NCI-H2171 (cell line): ENCODE measurements around the gene ARSH.
"Not testable (repeated sequence)": the region's sequence is repeated elsewhere in the genome, so short reads cannot be mapped to it uniquely, and the experiment has no call there.

Source experiments
- DNase-seq: peaks from one replicate; lab custom pipeline; 2025; lab: John Stamatoyannopoulos, UW

ARSH gene

DNA sequence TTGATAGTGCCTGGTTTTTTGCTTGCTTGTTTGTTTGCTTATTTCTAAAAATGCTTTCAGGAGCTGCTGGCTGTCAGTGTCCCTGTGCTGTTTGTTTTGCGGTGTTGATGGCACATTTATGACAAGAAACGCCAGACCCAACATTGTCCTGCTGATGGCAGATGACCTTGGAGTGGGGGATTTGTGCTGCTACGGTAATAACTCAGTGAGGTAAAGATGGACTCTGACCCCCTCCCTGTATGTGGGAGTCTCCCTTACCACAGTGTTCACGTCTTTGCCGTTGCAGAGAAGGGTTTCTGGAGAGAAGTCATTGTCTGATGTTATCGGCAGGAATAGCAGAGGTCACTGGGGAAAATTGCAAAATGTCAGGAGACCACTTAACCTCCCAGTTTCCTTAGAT, at the start of gene ARSH:
Gene ARSH (plus strand): TSS at position 52 of the 400 bp plus-strand sequence. CDS start 67 bp downstream, at position 119.
- DNase-seq = no peak

- no peak for DNase-seq
These were observed 48.1 kb upstream of the ARSH start for GRCh38 chrX:2958199-2958598.

DNA sequence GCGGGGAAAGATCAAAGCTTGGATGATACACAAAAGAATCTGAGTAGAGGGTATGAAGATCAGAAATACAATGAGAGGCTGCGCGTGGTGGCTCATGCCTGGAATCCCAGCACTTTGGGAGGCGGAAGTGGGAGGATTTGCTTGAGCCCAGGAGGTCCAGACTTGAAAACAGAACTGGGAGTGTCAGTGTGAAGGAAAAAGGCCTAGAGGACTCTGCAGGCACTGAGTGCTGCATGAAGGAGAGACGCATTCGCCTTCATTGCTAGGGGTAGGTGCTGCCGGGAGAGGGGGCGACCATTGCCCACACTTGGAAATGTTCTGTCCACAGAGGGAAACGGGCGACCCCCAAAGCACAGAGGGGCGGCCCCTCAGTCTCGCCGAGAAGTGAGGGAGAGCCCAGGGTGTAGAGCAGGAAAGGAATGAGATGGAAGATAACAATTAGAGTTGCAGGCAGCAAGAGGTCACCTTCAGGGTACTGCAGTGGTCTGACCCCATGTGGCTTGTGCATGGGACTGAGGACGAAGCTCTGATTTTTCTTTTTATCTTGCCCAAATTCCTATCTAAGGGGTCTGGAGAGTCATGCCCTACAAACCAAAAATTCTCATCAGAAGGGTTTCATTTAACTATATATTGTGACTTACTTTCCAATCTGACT, 45.4 kb upstream of the ARSH start:
- DNase-seq = no peak

DNA sequence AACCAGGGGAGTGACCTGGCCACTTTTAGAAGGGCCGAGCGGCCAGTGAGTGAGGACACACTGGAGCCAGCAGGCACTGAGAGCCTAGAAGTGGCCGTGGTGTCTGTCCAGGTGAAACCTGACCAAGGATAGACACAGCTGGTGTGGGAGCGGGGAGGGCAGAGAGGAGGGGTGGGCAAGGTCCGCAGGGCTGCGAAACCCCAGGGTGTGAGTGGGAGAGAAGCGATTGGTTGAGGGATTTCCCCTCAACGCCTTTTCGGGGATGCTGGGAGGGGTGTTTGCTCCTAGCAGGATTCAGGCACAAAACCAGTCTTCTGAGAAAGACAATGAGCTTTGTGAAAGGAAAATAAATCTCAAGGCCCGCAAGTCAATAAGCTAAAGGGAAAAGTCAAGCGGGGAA, 44.0 kb upstream of the ARSH start:
- no peak for DNase-seq

DNA sequence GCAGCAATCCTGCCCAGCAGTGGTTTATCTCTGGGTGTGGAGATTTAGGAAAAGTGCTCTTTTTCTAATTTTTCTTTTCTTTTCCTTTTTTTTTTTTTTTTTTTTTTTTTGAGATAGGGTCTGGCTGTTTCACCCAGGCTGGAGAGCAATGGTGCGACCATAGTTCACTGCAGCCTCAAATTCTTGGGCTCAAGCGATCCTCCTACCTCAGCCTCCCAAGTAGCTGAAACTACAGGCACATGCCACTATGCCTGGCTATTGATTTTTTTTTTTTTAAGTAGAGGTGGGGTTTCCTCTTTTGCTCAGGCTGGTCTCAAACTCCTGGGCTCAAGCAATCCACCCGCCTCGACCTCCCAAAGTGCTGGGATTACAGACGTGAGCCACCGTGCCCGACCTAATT, 42.9 kb upstream of the ARSH start:
- not testable (repeated sequence) for DNase-seq

GRCh38 chrX:2963992-2964794, 42.2 kb upstream of the ARSH start:
- DNase-seq = not testable (repeated sequence)

- no peak for DNase-seq
These were observed 40.4 kb upstream of the ARSH start for GRCh38 chrX:2965965-2966364.

GRCh38 chrX:2967012-2967411, 39.3 kb upstream of the ARSH start:
- no peak for DNase-seq

GRCh38 chrX:2967584-2967983, 38.8 kb upstream of the ARSH start:
- no peak for DNase-seq

GRCh38 chrX:2967998-2968909, 38.1 kb upstream of the ARSH start:
- no peak for DNase-seq

GRCh38 chrX:2969021-2969420, 37.3 kb upstream of the ARSH start:
- no peak for DNase-seq

GRCh38 chrX:2972391-2972790, 34.0 kb upstream of the ARSH start:
- no peak for DNase-seq

DNA sequence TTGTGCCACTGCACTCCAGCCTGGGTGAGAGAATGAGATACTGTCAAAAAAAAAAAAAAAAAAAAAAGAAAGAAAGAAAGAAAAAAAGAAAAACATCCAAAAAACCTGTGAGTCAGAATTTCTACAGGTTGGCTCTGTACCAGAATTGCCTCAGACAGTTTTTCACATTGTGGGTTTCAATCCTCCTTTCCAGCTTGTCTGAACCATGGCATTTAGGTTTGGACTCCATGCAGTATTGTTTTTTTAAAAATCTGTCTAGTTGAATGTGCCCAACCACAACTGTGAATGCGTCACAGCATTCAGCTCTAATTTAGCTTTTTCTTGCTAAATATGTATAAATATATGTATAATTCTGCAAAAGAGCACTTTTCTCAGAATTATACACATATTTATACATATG, 31.4 kb upstream of the ARSH start:
- DNase-seq = no peak

DNA sequence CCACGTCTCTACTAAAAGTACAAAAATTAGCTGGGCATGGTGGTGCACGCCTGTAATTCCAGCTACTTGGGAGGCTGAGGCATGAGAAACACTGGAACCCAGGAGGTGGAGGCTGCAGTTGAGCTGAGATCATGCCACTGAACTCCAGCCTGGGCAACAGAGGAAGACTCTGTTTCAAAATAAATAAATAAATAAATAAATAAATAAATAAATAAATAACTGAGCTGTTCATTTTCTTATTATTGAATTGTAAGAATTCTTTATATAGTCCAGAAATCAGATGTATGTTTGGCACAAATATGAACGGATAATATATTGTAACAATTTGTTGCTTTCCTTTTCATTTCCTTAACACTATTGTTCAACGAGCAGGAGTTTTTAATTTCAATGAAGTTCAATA, 27.7 kb upstream of the ARSH start:
- not testable (repeated sequence) for DNase-seq

DNA sequence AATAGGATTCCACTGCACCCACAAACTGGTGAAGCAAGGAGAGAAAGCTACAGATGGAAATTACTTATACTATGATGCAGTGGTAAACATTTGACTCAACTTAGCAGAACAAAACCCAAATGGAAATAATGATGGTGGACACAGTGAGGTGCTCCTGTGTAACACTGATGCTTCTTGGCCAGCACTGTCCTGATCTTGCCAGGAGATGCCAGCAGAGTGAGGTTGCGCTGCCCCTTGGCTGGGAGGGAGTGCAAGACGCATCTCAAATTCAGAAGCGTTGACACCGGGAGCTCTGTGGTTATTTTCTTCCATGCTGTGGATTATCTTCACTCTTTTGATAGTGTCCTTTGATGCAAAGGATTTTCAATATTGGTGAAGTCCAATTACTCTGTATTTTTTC, 22.0 kb upstream of the ARSH start:
- DNase-seq = no peak

DNA sequence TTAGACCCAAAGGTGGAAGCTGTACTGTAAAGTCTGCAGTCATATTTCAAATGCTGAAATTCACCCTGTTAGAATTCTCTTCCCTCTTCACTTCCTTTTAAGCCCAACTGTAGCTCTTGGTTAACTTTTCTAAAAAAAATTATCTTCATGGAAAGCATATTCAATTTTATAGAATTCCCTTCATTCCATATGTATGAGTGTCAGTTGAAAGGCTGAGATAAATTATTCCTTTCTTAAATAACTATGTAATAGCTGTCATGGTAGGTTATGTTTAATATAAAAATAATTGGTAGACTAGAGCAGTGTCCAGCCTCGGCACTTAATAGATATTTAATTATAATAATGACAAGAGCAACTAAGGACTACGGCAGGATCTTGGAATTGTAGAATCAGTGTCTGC, 16.8 kb upstream of the ARSH start:
- DNase-seq = no peak

DNA sequence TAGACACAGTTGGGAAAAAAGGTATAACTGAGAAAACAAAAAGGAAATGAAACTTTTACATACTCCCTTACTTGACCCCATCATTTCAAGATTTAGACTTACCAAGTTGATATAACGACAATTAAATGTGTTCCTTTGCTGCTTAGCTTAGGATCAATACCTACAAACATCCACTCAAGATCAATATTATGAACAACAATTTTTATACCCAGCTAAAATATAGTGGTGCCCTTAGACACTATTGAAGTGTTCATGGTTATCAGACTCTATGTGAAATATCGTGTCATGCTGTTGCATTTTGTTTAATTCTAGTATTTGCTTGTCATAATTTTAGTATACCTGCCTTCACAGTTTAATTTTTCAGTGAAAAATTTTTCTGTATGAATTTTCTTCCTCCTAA, 4.2 kb downstream of the ARSH start:
- no peak for DNase-seq

GRCh38 chrX:3017492-3017891, 11.1 kb downstream of the ARSH start:
- DNase-seq = no peak

- DNase-seq = no peak
These were observed 17.8 kb downstream of the ARSH start for GRCh38 chrX:3024176-3024575.

GRCh38 chrX:3026074-3026815, 19.9 kb downstream of the ARSH start:
- no peak for DNase-seq

DNA sequence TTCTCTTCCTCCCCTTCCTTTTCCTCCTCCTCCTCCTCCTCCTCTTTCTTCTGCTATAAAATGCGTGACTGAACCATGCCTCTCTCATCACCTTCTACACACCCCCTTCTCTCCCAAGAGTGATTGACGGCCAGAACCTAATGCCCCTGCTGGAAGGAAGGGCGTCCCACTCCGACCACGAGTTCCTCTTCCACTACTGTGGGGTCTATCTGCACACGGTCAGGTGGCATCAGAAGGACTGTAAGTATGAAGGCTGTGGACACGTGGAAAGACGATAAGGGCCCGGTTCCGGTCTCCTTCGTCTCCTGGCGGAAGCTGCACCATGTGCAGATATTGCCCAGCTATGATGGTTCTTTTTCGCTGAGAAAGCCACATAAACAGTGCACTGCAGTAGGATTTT, 22.8 kb downstream of the ARSH start:
- DNase-seq = no peak

DNA sequence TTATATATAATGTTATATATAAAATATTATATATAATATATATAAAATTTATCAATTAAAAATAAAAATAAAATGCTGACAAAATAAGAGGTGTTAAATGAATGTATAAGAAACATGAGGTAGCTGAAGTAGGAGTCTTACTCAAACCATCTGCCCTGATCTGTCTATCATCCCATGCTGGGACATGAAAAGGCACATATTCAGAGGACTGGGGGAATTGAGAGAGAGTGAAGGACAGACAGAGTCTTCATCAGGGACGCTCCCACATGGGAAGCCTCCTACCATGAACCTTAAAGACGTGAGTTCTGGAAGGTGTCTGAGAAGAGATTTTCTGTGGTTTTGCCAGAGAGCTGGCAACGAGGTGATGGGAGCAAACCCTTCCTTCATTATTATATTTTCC, 30.9 kb downstream of the ARSH start:
- DNase-seq = no peak
